ENCODE results near the gene MACC1.
"Not testable (repeated sequence)": the region's sequence is repeated elsewhere in the genome, so short reads cannot be mapped to it uniquely, and the experiment has no call there.

The MACC1 gene

GRCh38 chr7:20124087-20124486, 93.1 kb downstream of the MACC1 start:
- not testable (repeated sequence) for DNase-seq (ENCODE audit: low spot score)

- DNase-seq (ENCODE audit: low spot score) = not testable (repeated sequence)
Measured at GRCh38 chr7:20122653-20123316, 94.4 kb downstream of the MACC1 start.

GRCh38 chr7:20122073-20122472, 95.1 kb downstream of the MACC1 start:
- no peak for DNase-seq (ENCODE audit: low spot score)

GRCh38 chr7:20121404-20121803, 95.8 kb downstream of the MACC1 start:
- DNase-seq (ENCODE audit: low spot score) = no peak

GRCh38 chr7:20120611-20121168, 96.5 kb downstream of the MACC1 start:
- not testable (repeated sequence) for DNase-seq (ENCODE audit: low spot score)

GRCh38 chr7:20116869-20117268, 100.3 kb downstream of the MACC1 start:
- DNase-seq (ENCODE audit: low spot score) = no peak

GRCh38 chr7:20114468-20114867, 102.7 kb downstream of the MACC1 start:
- DNase-seq (ENCODE audit: low spot score) = no peak

GRCh38 chr7:20113427-20114027, 103.7 kb downstream of the MACC1 start:
- no peak for DNase-seq (ENCODE audit: low spot score)

- DNase-seq (ENCODE audit: low spot score) = no peak
Measured at GRCh38 chr7:20112696-20113095, 104.5 kb downstream of the MACC1 start.

- no peak for DNase-seq (ENCODE audit: low spot score)
Measured at GRCh38 chr7:20111821-20112542, 105.2 kb downstream of the MACC1 start.

GRCh38 chr7:20107582-20107981, 109.6 kb downstream of the MACC1 start:
- DNase-seq (ENCODE audit: low spot score) = peak; percentile 20

GRCh38 chr7:20104696-20105095, 112.5 kb downstream of the MACC1 start:
- DNase-seq (ENCODE audit: low spot score) = no peak

GRCh38 chr7:20102982-20103381, 114.2 kb downstream of the MACC1 start:
- DNase-seq (ENCODE audit: low spot score) = no peak

- no peak for DNase-seq (ENCODE audit: low spot score)
Measured at GRCh38 chr7:20095862-20096261, 121.3 kb downstream of the MACC1 start.

GRCh38 chr7:20095436-20095835, 121.7 kb downstream of the MACC1 start:
- no peak for DNase-seq (ENCODE audit: low spot score)

GRCh38 chr7:20089431-20089830, 127.8 kb downstream of the MACC1 start:
- DNase-seq (ENCODE audit: low spot score) = no peak

- DNase-seq (ENCODE audit: low spot score) = no peak
Measured at GRCh38 chr7:20085086-20085485, 132.1 kb downstream of the MACC1 start.
